Nephron (organoid): ENCODE data around the gene STK32C.
"Not testable (repeated sequence)": the region's sequence is repeated elsewhere in the genome, so short reads cannot be mapped to it uniquely, and the experiment has no call there.

Source experiments
- H3K27ac Mint-ChIP-seq, 3 experiments: 2 replicates each; pipeline ENCODE4 v1.8.0; 2020; ENCODE audit warnings: mixed read lengths in 3 of 3, mild to moderate bottlenecking in 2 of 3, moderate library complexity in 1 of 3
- H3K27me3 Mint-ChIP-seq: 2 replicates; pipeline ENCODE4 v1.8.0; 2021; ENCODE audit warnings: low read depth, mild to moderate bottlenecking, moderate library complexity, mixed read lengths
- H3K36me3 Mint-ChIP-seq: 2 replicates; pipeline ENCODE4 v1.8.0; 2020; ENCODE audit warnings: low read depth, mixed read lengths
- H3K4me1 Mint-ChIP-seq: 2 replicates; pipeline ENCODE4 v1.8.0; 2020; ENCODE audit warnings: mixed read lengths
- H3K4me3 Mint-ChIP-seq, 3 experiments: 2 replicates each; pipeline ENCODE4 v1.8.0; 2020; ENCODE audit warnings: mild to moderate bottlenecking in 3 of 3, mixed read lengths in 3 of 3, moderate library complexity in 2 of 3
- H3K9me3 Mint-ChIP-seq: 2 replicates; pipeline ENCODE4 v1.8.0; 2020; ENCODE audit warnings: mixed read lengths
- TF ChIP-seq, protein P1 (sequence below), 3 experiments: fragments of 200-600 bp; sonication (generic); IDR thresholded peaks; one replicate each; pipeline ENCODE4 v1.5.0; 2021; ENCODE audit warnings: antibody characterized with exemption in 3 of 3; ENCODE audit not compliant: unreplicated experiment in 3 of 3

Gene STK32C

DNA sequence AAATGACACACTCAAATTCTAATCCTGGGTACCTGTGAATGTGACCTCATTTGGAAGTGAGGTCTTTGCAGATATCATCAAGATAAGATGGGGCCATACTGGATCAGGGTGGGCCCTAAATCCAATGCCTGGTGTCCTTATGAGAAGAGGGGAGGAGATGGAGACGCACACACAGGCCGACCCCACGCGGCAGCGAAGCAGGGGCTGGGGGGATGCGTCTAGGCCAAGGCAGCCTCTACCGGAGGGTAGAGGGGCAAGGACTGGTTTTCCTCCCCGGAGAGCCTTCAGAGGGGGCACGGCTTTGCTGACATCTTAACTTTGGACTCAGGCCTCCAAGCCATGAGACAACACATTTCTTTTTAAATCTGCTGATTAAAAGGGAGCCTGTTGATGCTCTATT lies 87.7 kb downstream of the STK32C start:
- Mint-ChIP-seq H3K9me3 (peaks cover 14% of the 10 kb centered on the region), H3K27ac (no peak overlapping the region), H3K36me3 (peaks cover 18% of the 10 kb centered on the region), H3K4me3 (no peak overlapping the region), H3K4me1 (no peaks in the 10 kb centered on the region), H3K27me3 (peaks cover 3% of the 10 kb centered on the region)
- TF ChIP-seq, protein P1, sequence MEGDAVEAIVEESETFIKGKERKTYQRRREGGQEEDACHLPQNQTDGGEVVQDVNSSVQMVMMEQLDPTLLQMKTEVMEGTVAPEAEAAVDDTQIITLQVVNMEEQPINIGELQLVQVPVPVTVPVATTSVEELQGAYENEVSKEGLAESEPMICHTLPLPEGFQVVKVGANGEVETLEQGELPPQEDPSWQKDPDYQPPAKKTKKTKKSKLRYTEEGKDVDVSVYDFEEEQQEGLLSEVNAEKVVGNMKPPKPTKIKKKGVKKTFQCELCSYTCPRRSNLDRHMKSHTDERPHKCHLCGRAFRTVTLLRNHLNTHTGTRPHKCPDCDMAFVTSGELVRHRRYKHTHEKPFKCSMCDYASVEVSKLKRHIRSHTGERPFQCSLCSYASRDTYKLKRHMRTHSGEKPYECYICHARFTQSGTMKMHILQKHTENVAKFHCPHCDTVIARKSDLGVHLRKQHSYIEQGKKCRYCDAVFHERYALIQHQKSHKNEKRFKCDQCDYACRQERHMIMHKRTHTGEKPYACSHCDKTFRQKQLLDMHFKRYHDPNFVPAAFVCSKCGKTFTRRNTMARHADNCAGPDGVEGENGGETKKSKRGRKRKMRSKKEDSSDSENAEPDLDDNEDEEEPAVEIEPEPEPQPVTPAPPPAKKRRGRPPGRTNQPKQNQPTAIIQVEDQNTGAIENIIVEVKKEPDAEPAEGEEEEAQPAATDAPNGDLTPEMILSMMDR (IDR thresholded peaks at IDR 0.05; ENCODE audit: unreplicated experiment in 3 of 3): no peak

DNA sequence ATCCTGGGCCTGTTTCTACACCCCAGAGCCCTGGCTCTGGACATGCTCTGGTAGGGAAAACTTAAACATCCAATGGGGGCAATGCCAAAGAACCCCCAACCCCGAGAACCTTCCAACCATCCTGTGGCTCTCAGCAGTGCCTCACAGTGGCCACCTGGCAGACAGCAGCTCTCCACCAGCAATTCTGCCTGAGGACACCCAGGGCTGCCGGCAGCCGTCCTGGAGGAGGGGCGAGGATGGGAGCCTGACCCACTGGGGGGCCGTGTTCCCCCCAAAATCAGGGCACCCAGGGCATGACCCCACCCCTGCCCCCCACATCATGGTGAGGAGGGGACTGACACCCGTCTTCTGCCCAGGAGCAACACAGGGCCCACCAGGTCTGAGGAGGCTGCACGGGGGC lies 88.3 kb downstream of the STK32C start:
- no peak overlapping the region for H3K4me3 Mint-ChIP-seq
- H3K4me1 Mint-ChIP-seq: no peaks in the 10 kb centered on the region
- peaks cover 3% of the 10 kb centered on the region for H3K27me3 Mint-ChIP-seq
- TF ChIP-seq, protein P1 (IDR thresholded peaks at IDR 0.05; ENCODE audit: unreplicated experiment in 3 of 3): no peak
- H3K27ac Mint-ChIP-seq: no peak overlapping the region
- peaks cover 20% of the 10 kb centered on the region for H3K9me3 Mint-ChIP-seq
- peaks cover 21% of the 10 kb centered on the region for H3K36me3 Mint-ChIP-seq

DNA sequence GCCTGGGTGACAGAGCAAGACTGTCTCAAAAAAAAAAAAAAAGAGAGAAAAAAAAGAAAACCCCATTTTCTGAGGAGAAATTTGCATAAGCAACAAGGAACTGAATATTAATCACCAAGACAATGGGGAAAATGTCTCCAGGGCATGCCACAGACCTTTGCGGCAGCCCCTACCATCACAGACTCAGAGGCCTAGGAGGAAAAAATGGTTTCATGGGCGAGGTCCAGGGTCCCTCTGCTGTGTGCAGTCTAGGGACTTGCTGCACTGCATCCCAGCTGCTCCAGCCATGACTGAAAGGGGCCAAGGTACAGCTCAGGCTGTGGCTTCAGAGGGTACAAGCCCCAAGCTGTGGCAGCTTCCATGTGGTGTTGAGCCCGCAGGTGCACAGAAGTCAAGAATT lies 91.3 kb downstream of the STK32C start:
- not testable (repeated sequence) for H3K4me3 Mint-ChIP-seq, H3K27ac Mint-ChIP-seq, H3K4me1 Mint-ChIP-seq, H3K27me3 Mint-ChIP-seq
- H3K36me3 Mint-ChIP-seq: peaks cover 41% of the 10 kb centered on the region
- H3K9me3 Mint-ChIP-seq: peaks cover 40% of the 10 kb centered on the region

DNA sequence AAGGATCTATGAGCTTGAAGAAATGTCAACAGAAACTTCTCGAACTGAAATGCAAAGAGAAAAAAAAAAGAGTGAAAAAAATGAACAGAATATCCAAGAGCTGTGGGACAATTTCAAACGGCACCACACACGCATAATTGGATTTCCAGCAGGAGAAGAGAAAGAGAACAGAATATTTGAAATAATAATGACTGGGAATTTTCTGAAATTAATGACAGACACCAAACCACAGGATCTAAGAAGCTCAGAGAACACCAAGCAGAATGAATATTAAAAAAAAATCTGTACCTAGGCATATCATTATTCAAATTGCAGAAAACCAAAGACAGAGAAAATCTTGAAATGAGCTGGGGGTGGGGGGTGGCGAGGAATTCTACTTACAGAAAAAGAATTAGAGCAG lies 93.8 kb downstream of the STK32C start:
- TF ChIP-seq, protein P1 (IDR thresholded peaks at IDR 0.05; ENCODE audit: unreplicated experiment in 3 of 3): no peak
- Mint-ChIP-seq H3K4me1 (no peaks in the 10 kb centered on the region), H3K27ac (no peak overlapping the region), H3K4me3 (no peak overlapping the region), H3K9me3 (peaks cover 40% of the 10 kb centered on the region), H3K36me3 (peaks cover 41% of the 10 kb centered on the region), H3K27me3 (peaks cover 4% of the 10 kb centered on the region)

DNA sequence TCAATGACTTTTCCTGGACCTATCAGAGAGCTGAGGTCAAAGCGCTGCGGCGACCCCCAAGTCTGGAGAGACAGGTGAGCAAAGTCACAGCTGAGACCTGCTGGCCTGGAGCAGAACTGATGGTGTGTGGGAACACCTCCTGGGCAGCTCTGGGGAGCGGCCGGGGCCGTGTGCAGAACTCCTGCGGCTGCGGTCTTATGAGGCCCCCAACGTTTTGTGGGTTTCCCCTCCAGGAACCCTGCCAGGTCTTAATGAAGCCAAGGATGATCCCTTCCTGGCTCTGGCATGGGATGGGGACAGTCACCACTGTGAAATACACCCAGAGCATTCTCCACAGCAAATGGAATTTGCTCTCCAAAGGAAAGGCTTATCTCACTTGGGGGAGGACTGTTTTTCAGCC lies 94.9 kb downstream of the STK32C start:
- H3K4me3 Mint-ChIP-seq: no peak overlapping the region
- TF ChIP-seq, protein P1 (IDR thresholded peaks at IDR 0.05; ENCODE audit: unreplicated experiment in 3 of 3): no peak

DNA sequence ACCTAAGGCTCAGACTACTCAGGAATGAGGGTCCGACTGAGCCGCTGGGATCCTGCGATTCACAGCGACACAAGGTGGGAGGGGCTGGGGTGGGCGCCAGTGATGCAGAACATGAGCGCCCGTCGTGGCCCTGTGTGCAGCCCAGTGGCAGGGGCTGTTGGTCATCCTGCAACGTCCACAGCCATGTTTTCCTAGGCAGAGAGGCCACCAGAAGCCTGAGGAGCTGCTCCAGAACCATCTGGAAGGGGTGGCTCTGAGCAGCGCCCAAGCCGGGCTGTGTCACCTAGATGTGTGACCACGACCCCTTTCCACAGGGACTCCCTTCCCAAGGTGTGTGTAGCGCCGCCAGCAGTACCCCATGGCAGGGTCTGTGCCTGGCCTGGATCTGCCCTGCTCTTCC lies 96.5 kb downstream of the STK32C start:
- peaks cover 29% of the 10 kb centered on the region for H3K36me3 Mint-ChIP-seq
- TF ChIP-seq, protein P1 (IDR thresholded peaks at IDR 0.05; ENCODE audit: unreplicated experiment in 3 of 3): no peak
- peaks cover 33% of the 10 kb centered on the region for H3K9me3 Mint-ChIP-seq
- peaks cover 4% of the 10 kb centered on the region for H3K27me3 Mint-ChIP-seq
- H3K27ac Mint-ChIP-seq: no peak overlapping the region
- H3K4me3 Mint-ChIP-seq: no peak overlapping the region
- no peaks in the 10 kb centered on the region for H3K4me1 Mint-ChIP-seq

More for the DNA sequence above, 94.9 kb downstream of the STK32C start:
- H3K9me3 Mint-ChIP-seq: peaks cover 40% of the 10 kb centered on the region
- H3K27me3 Mint-ChIP-seq: peaks cover 4% of the 10 kb centered on the region
- no peaks in the 10 kb centered on the region for H3K4me1 Mint-ChIP-seq
- peaks cover 37% of the 10 kb centered on the region for H3K36me3 Mint-ChIP-seq
- H3K27ac Mint-ChIP-seq: no peak overlapping the region
